SW480 (cell line): Measurements from ENCODE around the gene TBC1D24.
"Not testable (repeated sequence)": the region's sequence is repeated elsewhere in the genome, so short reads cannot be mapped to it uniquely, and the experiment has no call there.

ENCODE experiments used
- DNase-seq: peaks from one replicate; pipeline ENCODE4 v3.0.0-alpha.2; 2016; ENCODE audit warnings: low spot score

Gene TBC1D24

DNA sequence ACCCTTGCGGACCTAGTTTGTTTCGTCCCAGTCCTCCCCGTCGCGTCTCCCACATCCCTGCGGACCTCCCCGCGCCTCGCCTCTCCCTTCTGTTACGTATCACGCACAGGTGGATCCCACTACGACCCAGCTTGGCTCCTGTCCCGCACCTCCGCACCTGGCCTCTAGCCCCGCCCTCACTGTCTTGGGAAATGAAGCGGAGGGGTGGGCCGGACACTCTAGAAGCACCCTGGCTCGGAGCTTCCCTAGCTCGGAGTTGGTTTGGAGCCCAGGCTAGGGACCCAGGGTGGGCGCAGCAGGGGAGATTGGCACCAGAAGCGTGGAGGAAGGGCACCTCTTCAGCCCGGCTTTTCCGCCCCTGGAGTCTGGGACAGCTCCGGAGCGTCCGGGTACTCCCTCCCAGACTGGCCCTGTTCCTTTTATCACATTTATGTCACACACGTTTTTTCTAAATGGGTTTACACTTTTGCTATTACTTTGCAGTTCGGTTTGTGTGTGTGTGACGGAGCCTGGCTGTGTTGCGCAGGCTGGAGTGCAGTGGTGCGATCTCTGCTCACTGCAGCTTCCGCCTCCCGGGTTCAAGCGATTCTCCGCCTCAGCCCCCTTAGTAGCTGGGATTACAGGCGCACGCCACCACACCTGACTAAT is 57.7 kb downstream of the TBC1D24 start:
- DNase-seq: peak; percentile 65

- DNase-seq: not testable (repeated sequence)
Measured at GRCh38 chr16:2533142-2533755, 58.3 kb downstream of the TBC1D24 start.

GRCh38 chr16:2533912-2534311 is 59.0 kb downstream of the TBC1D24 start:
- no peak for DNase-seq

GRCh38 chr16:2534335-2534734 is 59.4 kb downstream of the TBC1D24 start:
- not testable (repeated sequence) for DNase-seq

DNA sequence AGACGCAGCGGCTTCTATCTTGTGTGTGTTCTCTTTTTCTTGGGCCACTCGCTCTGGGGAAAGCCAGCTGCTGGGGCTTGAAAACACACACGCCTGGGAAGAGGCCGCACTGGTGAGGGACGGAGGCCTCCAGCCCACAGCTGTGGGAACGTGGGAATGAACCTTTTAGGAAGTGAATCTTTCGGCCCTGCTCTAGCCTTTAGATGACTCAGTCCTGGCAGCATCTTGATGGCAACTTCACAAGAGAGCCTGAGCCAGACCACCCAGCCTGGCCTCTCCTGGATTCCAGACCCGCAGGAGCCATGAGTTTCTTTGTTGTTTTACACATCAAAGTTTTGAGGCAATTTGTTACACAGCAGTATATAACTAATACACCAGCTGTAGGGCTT is 60.7 kb downstream of the TBC1D24 start:
- DNase-seq: no peak

GRCh38 chr16:2537451-2538379 is 62.8 kb downstream of the TBC1D24 start, which contains the start of gene PDPK1:
PDPK1 (plus strand) TSS chr16:2538021; CDS start chr16:2538113, 92 bp downstream.
- peak; percentile 89 for DNase-seq

DNA sequence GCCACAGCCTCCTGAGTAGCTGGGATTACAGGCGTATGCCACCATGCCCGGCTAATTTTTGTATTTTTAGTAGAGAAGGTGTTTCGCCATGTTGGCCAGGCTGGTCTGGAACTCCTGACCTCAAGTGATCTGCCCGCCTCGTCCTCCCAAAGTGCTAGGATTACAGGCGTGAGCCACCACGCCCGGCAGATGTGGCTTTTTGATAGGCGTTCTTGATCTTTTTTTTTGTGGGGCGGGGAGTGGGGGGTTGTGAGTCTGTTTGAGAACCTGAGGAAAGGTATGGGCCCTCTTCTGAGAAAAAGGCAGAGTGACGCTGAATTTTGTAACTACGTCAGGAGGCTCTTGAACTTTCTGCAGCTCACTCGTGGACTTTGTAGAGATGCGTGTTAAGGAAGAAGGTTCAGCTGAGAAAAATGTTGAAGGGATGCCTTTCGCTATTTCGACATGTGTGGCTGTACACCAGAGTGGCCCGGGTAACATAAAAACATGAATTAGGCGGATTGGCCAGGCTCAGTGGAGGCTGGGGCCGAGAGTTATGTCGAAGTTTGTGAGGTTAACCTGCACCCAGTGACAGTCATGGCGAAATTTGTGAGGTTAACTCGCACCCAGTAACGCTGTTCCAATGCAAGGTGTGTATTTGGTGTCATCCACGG is 64.4 kb downstream of the TBC1D24 start:
- DNase-seq: not testable (repeated sequence)

GRCh38 chr16:2539845-2540458 is 65.0 kb downstream of the TBC1D24 start:
- not testable (repeated sequence) for DNase-seq

- not testable (repeated sequence) for DNase-seq
Measured at GRCh38 chr16:2540912-2541311, 66.0 kb downstream of the TBC1D24 start.

GRCh38 chr16:2541409-2541808 is 66.5 kb downstream of the TBC1D24 start:
- not testable (repeated sequence) for DNase-seq

- not testable (repeated sequence) for DNase-seq
Measured at GRCh38 chr16:2543771-2544170, 68.8 kb downstream of the TBC1D24 start.

DNA sequence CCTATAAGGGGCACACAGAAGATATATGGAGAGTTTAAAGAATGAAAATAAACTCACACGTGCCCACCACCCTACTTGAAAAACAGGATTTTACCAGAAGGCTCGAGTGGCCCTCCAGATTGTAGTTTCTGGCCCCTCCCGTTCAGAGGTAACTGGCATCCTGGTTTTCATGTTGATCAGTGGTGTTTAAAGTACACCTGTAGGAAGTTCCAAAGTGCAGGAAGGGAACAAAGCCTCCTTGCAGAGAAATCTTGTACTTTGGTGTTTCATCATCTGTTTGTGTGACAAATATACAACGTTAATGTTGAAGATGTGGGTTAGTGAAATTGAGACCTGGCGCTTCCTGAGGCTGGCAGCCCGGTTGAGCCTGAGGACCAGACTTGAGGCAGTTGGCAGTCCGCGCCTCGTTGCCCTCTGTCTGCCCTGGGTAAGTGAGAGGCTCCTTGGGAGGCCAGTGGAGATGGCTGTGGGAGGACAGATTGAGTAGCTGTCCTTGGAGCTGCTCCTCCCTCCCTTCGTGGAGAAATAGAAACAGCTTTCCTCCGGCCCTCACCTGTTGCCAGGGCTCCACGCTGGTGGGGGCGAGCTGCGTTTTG is 75.5 kb downstream of the TBC1D24 start:
- not testable (repeated sequence) for DNase-seq

GRCh38 chr16:2551420-2551889 is 76.5 kb downstream of the TBC1D24 start:
- DNase-seq: not testable (repeated sequence)

- not testable (repeated sequence) for DNase-seq
Measured at GRCh38 chr16:2554709-2555425, 79.9 kb downstream of the TBC1D24 start.
